Left hindlimb (tissue), 1 donor: ENCODE measurements around the gene KDSR.

Source experiments
- DNase-seq: peaks from one replicate; pipeline ENCODE4 v3.0.0-alpha.2; 2018

KDSR gene, protein sequence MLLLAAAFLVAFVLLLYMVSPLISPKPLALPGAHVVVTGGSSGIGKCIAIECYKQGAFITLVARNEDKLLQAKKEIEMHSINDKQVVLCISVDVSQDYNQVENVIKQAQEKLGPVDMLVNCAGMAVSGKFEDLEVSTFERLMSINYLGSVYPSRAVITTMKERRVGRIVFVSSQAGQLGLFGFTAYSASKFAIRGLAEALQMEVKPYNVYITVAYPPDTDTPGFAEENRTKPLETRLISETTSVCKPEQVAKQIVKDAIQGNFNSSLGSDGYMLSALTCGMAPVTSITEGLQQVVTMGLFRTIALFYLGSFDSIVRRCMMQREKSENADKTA

DNA sequence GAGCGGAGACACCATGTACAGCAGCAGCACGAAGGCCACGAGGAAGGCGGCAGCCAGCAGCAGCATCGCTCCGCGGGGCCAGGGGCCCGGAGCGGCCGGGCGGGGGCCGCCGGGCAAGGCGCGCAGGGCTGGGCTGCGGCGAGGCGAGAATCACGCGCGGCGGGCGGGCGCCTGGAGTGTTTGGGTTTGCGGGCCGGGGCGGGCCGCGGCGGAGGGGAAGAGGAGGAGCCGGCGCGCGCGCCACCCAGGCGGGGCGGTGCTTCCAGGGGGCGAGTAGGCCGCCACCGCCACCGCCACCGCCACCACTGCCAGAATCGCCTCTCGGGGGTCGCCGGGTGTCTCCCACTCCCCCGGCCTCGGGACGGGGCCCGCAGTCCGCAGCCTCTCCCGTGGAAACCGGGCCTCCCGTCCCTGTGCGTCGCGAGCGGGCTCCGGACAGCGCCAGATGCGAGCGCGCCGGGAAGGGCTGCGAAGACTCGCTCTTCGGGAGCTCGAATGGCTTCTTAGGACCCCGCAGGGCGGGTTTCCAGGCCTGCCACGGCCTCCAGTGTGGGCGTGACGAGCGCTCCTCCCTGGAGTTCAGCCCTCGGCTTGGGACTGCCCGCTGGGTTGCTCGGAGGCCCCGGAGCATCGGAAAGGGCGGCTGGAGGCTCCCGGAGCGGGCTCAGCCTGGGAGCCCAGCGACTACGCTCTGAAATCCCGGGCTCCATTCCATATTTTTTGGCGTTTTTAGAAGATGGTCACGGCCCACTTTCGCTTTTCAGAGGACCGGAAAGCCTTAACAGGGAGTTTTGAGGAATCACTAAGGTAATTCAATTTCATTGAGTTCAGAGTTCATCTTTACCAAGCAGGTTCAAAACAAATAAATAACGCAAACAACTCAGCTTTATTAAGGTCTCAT lies at the start of gene KDSR:
TSS of gene KDSR (minus strand) at position 154 of the 901 bp plus-strand sequence. CDS start at position 66, 88 bp downstream.
- DNase-seq: peak; percentile 98

DNA sequence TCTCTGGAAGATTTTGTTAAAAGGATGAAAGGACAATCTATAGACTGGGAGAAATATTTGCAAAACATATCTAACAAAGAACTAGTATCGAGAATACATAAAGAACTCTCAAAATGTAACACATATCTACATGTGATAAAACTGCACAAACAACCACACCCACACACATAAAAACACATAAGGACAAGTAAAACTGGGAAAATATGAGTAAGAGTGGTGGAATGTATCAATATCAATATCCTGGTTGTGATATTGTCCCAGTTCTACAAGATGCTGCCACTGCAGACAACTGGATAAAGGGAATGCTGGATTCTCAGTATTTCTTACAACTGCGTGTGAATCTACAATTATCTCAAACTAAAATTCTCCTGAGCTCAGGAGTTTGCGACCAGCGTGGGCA lies 45.9 kb upstream of the KDSR start:
- DNase-seq: no peak

DNA sequence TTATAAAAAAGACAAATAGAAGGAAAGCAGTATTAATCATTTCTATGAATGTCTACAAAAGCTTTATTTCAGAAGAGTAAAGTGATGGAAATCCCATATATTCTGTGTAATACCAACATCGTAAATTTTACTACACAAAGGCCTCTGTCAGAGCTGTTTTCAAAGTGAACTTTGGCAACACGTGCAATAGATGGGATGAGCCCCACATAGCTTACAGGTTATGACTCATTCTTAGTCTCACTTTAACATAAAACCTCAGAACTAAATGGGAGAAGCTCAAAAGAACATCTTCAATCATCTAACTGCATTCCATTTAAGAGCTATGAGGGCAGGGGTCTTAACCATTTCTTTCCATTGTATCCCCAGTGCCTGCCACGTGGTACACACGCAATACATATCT lies 43.8 kb upstream of the KDSR start:
- DNase-seq: no peak

DNA sequence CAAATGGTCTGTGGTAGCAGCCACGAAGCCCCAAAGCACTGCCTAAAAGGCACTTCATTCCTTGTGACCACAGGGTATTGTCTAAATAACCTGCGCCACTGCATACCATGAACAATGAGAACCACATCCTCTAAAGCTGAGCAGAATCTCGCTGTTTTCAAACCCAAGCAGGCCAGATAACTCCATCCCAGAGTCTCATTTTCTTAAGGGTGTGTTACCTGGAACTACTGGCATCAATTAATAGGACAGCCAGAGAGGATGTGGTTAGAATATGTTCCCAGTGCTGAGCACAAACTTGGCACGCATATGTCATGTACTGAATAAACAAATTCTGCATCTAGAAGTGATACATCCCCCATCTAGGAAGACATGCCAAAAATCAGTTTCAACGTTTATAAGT lies 42.3 kb upstream of the KDSR start:
- DNase-seq: no peak

DNA sequence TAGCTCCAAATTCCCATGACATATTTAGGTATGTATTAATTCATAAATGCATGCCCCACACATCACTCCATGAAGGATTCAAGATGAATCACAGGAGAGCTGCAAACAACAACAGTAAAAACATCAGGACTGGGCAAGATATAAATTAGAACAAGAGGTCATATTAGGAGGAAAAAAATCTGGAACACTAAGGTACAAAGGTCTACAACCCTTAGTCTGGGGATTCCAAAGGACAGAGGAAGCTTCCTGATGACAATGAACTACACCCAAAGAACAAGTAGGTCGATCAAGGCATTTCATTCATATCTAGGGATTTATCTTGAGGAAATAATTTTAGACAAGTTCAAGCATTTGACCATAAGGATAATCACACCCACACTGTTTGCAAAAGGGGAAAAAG lies 40.7 kb upstream of the KDSR start:
- DNase-seq: no peak

DNA sequence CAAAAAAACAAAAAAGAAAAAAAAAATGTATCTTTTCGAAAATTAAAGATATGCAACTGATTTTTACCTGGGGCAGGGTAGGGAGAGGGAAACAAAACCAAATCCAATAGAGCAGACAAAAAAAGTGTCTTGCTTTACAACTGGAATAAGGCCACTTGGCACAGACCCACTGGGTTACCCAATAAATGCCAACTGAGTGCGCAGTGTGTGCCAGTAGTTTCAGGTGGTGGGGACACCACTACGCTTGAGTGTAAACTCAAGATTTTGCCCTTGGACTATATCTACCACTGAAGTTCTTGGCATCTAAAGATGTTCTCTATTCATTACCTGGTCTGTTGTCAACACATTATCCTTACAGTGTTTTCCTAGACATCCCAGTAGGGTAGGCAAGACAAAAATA lies 39.0 kb upstream of the KDSR start:
- no peak for DNase-seq

DNA sequence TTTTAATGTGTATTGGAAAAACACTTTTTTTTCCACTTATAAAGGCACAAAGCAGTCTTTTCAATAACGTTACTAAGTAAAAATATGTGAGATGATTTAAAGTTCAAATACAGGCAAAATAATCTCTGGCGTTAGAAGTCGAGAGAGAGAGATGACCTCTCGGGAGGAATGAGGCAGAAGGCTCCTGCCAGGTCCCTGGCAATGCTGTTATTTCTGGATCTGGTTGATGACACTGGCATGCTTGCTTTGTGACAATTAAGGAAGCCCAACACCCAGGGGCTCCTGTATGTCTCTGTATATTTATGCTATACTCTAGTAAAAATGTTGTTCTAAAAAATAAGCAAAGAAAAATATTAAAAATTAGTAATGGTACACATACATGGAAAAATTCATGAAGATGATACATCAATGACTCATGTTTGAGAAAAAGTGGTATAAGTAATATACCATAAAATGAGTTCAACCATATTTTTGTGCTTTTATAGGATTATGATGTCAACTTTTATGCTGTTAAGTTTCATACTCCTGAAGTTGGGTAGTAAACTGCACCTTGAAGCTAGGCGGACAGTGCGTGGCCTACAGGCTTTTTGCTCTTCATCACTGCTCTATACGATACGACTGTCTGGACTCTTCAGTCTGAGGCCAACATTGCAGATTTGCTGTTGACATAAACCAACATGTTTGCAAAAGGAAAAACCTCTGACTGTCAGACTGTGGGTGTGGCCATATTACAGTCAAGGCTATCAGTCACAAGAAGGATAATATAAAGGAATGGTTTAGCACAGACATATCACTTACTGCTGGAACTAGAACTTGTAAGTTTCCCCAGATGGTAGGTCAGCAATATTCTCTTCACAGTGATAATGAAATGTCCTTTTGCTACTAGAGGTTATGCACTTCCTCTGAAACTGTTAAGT lies 35.5 kb upstream of the KDSR start:
- DNase-seq: no peak

DNA sequence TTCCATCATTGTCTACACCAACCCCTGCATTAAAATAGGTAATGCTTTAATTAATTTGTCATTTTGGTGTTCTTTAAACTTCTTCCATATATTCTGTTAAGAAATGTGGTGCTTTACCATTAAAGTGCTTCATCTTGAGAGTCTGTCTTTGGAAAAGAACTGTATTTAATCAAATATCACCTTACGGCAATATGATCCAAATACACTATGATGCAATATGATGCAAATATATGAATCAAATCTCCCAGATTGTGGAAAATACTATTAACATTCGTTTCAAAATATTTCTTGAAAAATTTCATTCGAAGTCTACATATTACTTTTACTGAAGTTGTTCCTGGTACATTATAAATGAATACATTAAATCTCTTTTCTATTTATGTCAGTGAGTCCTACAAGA lies 32.3 kb upstream of the KDSR start:
- DNase-seq: no peak

DNA sequence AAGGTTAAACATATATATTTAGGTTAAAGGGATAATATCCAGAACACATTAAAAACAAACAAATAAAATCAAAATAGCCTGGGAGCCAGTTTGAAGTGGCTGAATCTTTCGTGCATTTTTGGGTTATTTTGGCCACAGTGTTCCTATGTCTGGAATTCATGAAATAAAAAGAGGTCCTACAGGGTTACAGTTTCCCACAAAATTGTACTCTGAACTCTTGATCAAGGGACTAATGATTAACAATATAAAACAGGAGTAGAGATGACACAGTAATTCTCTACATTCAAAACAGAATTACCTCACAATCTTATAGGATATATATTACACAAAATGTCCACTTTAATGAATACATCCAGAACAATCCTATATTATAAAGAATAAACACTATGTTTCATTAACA lies 30.3 kb upstream of the KDSR start:
- DNase-seq: no peak

DNA sequence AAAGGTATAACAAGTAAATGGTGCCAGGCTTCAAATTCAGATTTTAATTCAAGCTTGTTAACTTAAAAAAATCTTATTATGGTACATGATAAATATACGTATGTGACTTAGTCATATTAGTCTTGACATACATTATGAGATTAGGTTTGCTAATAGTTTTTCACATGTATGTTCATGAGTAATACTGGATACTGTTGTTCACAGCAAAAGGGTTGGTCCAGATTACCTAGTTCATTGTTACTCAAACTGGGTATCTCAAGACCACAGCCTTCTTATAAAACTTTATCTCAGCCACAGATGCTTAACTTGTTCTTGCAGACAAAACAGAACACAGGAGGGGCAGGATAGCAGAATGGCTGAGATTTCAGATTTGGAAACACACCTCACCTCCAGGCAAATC lies 28.5 kb upstream of the KDSR start:
- DNase-seq: no peak

DNA sequence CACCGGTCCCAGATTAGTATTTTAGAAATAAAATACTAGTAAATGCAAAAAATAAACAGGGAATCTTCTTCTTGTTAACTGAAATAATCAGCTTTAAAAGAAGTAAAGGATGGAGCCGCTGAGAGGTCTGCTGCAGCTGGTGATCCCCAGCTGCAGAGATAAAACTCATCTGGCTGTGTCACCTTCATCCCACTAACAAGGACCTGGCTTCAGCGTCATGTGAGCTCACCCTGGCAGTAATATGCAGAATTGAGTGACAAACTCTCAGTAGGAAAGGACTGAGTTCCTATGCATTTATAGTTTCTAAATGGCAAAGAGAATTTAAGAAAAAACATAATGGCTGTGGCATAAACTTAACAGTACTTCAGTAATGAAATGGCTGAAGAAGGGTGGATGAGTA lies 27.9 kb upstream of the KDSR start:
- no peak for DNase-seq

DNA sequence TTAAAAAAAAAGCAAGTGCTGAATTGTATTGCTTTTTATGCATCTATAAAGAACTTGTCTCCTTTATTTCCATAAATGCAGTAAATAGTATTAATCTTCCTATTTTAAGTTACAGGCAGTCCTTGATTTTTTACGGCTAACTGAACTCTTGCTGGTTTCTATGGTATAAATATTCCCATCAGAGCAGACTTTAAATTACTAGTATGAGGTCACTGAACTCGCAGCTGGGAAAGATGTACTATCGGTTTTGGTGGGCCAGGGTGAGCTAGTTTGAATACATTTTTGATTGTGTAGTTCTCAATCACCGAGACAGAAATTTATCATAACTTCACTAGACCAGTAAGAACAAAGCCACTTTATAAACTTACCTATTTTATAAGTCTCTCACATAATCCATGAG lies 20.9 kb upstream of the KDSR start:
- DNase-seq: no peak

DNA sequence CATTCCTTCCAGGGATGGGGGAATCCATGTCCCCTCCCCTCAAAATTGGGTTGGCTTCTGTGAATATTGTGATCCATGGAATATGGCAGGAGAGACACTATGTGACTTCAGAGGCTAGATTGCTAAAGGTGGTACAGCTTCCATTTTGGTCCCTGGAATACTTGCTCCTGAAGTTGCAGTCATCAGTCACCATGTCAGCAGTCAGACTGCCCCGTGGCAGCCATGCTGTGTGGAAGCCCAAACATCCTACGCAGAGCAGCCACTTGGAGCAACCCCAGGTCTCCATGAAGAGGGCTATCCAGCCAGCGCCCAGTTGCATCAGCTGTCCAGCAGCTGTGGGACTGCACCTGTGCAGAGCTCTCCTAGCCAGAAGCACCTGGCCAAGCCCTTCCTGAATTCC lies 15.8 kb upstream of the KDSR start:
- DNase-seq: no peak

DNA sequence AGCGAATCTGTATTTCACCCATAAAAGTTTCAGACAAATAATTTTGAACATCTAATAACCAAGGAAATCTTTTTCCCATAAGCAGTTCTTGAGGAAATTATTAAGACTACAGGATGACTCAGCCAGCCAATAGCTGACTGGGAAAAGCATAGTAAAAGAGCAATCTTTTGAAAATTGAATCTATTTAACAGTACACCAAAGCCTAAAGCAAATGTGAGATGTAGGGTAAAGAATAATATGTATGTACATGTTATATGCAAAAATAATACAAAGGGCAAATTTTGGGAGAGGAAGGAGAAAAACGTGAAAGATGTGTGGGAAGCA lies 12.6 kb upstream of the KDSR start:
- DNase-seq: no peak

DNA sequence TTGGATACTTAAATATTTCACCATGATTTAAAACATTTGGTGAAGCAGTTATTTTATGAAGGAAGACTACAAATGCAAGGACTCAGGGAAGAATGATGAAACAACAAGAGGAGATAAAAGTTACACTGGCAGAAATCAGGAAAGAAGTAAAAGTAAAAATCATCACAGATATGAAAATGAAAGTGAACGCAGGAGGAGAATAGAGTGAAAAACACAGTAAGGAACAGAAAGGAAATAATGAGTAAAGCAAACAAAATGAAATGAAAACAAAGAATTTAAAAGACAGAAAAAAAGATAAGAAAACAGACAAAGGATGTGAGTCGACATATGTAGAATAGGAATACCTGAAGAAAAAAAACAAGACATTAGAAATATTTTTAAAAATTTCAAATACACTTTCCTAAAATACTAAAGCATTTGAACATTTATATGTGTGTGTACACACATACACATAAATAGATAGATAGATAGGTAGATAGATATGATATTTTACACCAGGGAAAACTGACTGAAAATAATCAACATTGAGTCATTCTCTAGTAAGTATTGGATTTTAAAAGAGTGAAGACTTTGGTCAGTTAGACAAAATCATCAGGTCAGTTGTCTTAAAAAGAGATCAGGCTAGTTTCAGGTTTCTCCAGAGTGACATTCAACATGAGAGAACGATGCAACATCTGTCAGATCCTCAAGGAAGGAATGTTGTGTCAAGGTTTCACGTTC lies 12.1 kb upstream of the KDSR start:
- DNase-seq: no peak

DNA sequence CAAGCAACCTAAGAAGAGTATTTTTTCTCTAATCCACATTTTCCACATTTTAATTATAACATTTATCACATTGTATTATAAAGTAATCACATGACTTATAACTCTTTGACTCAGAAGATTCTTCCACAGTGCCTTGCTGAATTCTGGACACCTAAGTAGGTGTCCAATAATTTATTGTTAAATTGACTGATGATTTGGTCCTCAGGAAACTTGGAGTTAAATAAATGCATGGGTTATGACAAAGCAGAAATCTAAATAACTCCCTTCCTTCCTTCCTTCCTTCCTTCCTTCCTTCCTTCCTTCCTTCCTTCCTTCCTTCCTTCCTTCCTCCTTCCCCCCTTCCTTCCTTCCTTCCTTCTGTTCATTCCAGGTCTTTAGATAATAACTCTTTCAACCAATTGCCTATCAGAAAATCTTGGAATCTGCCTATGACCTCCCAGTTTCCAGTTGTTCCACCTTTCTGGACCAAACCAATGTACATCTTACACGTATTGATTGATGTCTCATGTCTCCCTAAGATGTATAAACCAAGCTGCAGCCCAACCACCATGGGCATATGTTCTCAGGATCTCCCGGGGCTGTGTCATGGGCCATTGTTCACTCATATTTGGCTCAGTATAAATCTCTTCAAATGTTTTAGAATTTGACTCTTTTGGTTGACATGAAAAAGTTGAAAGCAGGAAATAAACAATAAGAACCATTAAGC lies 10.4 kb upstream of the KDSR start:
- DNase-seq: no peak

DNA sequence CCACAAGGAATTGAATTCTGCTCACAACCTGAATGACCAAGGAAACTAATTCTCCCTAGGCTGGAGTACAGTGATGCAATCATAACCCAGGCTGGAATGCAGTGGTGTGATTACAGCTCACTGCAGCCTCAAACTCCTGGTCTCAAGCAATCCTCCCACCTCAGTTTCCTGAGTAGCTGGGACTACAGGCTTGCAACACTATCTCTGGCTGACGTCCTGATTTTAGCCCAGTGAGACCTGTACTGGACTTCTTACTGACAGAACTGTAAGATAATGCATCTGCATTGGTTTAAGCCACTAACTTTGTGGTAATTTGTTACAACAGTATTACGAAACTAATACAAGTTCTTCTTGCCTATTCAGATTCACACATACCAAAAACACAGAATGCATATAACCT lies 9.5 kb upstream of the KDSR start:
- DNase-seq: no peak

DNA sequence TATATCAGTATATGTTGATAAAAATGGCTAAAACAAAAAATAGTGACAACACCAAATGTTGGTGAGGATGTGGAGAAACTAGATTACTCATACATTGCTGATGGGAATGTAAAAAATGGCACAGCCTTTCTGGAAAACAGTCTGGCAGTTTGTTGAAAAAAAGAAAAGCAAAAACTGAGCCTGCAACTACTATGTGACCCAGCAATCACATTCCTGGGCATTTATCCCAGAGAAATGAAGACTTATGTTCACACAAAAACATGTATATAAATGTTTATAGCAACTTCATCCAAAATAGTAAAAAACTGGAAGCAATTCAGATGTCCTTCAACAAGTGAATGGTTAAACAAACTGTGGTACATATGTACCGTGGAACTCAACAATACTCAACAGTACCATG lies 7.5 kb upstream of the KDSR start:
- no peak for DNase-seq

DNA sequence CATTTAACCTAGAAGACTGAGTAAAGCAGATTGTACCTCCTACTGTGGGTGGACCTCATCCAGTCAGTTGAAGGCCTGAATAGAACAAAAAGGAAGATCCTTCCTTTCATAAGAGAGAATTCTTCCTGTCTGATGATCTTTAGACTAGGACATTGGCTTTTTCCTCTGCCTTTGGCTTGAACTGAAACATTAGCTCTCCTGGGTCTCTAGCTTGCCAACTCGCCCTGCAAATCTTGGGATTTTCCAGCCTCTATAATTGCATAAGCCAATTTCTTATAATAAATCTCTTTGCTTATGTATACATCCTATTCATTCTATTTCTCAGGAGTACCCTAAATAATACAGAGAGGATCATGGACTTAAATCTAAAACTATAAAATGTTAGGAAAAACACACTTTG lies 6.2 kb upstream of the KDSR start:
- DNase-seq: peak; percentile 46

DNA sequence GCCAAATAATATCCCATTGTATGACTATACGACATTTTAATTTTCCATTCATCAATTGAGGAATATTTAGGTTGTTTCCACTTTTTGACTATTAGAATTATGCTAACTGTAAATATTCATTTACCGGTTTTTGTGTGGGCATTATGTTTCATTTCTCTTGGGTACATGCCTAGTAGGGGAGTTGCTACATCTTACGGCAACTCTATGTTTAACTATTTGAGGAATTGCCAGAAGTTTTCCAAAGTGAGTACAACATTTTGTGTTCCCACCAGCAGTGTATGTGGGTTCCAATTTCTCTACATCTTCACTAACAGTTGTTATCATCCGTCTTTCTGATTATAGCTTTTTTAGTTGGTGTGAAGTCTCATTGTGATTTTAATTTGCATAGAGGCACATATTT lies 1.6 kb upstream of the KDSR start:
- no peak for DNase-seq

DNA sequence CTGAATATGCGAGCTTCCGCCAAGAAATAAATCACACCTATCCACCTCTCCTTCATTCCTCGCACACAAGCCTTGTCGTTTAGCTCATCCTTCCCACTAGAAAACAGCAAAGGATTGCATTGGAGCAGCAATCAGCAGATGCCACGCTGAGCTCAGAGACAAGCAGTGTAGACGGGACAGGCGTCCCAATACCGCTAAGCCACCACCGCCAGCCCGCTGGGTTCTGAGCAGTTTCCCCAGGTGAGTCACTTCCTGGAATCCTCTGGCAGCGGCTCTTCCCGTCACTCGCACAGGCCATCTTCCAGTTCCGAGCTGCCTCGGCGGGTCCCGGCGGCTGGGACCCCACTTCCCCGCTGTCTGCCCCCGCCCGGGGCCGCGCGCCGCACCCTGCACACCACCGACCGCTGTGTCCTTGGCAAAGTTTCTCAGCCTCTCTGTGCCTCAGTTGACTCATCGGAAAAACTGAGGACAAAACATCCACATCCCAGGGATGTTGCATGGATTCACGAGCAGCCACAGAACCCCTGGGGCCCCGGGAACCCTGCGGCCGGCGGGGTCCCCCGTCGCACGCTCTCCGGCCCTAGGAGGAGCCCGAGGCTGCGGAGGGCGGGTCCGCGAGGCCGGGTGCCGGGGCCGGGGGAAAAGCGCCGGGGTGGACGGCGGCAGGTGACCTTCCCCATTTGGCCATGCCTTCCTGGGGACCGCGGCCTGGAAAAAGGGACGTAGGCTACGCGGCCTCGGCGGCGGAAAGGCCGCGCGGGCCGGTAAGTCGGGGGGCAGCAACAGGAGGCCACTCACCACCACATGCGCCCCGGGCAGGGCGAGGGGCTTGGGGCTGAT lies 573 bp downstream of the KDSR start:
- peak; percentile 70 for DNase-seq
